Pons (tissue), 1 donor: ENCODE measurements around the gene TECPR2.
A peak's percentile ranks its signal among the peaks of the same experiment; 100 is the strongest.
"Not testable (repeated sequence)": the region's sequence is repeated elsewhere in the genome, so short reads cannot be mapped to it uniquely, and the experiment has no call there.

Source experiments
- DNase-seq: peaks from one replicate; pipeline ENCODE4 v3.0.0-alpha.2; 2016; ENCODE audit warnings: low spot score

The TECPR2 gene

GRCh38 chr14:102330806-102331205 lies 31.9 kb upstream of the TECPR2 start:
- no peak for DNase-seq

DNA sequence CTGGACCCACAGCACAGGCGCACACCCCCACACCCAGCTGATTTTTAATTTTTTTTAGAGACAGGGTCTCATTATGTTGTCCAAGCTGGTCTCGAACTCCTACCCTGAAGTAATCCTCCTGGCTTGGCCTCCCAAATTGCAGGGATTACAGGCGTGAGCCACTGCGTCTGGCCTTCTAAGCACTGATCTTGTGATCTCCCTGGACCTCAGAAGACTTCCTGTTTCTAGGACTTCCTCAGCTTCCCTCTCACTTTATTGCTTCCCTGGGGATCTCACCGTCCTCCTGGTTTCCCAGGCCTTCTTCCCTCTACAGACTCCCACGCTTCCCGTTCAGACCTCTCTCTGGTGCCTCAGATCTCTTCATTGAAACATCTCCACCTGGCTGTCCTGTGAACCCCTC lies 29.4 kb upstream of the TECPR2 start:
- no peak for DNase-seq

DNA sequence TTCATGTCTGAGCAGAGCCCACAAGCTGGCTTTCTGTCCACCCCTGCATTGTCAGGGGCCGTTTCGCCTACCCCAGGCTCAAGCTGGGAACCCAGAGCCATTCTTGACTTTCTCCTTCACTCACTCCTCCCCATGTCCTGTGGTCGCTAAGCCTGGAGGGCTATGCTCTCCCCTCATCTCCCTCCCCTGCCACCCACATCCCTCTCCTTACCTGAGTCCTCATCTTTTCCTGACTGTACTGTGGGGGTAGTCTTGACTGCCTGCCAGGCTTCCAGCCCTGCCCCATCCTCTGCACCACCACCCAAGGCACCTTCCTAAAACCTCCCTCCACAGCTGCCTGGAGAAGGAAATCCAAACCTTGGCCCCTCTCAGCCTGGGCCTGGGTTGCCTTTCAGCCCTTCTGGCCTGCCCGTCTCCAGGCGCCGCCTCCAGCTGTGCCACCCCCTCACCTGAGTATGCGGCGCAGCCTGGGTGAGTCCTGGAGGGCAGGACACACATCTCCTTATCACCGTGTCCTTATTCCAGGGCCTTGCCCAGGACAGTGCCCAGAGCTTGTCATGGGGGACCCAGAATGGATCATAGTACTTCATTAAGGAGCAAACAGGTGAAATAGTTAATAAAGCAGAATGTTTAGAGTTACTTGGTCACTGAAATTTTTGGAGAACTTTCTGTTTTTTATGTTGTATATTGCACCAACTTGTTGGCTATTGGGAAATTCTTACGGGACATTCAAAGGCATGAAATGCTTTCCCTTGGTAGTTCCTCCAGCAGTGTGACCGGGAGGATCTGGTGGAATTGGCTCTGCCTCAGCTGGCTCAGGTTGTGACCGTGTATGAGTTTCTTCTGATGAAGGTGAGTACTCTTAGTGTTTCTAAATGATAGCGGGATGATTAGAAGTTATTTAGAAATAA lies 28.7 kb upstream of the TECPR2 start:
- DNase-seq = no peak

- DNase-seq = no peak
Observed at GRCh38 chr14:102335163-102335562, 27.6 kb upstream of the TECPR2 start.

- no peak for DNase-seq
Observed at GRCh38 chr14:102338724-102339123, 24.0 kb upstream of the TECPR2 start.

DNA sequence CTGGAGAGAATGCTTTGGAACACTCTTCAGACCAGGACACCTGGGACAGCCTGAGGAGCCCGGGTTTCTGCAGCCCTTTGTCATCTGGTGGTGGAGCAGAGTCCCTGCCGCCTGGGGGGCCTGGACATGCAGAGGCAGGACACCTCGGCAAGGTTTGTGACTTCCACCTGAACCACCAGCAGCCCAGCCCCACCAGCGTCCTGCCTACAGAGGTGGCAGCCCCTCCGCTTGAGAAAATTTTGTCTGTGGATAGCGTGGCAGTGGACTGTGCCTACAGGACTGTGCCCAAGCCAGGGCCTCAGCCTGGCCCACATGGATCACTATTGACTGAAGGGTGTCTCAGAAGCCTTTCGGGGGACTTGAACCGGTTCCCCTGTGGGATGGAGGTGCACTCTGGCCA lies 21.2 kb upstream of the TECPR2 start:
- DNase-seq = no peak

DNA sequence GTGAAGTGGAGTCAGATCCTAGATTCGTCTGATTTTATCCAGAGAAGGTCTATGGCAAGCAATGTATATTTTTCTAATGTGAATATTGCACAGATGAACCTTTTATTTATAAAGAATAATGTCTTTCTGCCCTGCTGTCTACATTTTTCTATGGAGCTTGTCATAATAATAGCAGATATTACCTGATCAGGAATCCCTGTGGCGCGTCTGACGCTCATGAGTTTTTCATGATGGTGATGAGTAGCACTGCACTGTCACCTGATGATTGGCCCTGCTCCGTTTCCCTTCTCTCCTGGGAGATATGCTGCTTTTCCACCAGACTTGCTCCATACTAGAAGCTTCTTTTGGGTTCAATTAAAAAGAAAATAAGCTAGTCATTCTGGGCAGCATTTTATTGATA lies 20.5 kb upstream of the TECPR2 start:
- no peak for DNase-seq

- DNase-seq = no peak
Observed at GRCh38 chr14:102344084-102344483, 18.7 kb upstream of the TECPR2 start.

- DNase-seq = peak; percentile 97
Observed at GRCh38 chr14:102344485-102344884, 18.3 kb upstream of the TECPR2 start.

GRCh38 chr14:102345232-102345631 lies 17.5 kb upstream of the TECPR2 start:
- DNase-seq = no peak

DNA sequence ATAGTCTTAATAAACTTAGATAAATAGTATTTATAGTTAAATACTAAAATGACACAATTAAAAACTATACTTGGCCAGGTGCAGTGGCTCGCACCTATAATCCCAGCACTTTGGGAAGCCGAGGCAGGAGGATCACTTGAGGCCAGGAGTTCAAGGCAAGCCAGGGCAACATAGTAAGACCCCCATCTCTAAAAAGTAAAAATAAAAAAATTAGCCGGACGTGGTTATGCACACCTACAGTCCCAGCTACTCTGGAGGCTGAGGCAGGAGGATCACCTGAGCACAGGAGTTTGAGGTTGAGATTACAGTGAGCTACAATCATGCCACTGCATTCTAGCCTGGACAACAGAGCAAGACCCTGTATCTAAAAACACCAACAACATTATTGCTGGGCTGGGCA lies 16.1 kb upstream of the TECPR2 start:
- DNase-seq = no peak

DNA sequence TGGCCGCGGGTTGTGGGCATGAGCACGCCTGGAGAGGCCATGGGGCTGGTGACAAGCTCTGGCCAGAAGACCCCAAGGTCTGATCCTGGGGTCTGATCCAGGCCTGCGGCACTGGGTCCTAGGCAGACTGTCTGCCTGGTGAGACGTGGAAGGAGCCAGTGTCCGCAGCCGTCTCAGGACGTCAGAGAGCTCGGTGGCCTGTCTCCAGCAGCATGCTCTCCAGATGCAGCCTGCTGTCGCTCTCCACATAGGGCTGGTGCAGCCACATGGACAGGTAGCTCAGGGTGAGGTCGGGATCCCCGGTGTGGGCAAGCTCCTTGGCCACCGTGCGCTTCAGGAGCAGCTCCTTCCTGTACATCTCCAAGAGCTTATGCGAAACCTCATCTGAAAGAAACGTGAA lies 14.4 kb upstream of the TECPR2 start:
- DNase-seq = no peak

DNA sequence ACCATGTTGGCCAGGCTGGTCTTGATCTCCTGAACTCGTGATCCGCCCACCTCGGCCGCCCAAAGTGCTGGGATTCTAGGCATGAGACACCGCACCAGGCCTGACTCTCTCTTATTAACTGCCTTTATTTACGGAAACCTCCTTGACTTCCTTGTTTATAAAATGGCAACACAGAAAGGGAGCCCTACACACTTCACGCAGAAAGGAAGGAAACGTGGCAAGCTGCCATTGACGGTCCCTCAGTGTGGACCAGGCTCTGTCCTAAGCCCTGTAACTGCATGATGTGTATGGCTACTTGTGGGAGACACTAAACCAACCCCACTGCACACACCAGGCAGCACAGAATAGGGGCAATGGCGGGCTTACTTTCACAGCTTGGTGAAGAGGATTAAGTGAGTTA lies 11.7 kb upstream of the TECPR2 start:
- no peak for DNase-seq

DNA sequence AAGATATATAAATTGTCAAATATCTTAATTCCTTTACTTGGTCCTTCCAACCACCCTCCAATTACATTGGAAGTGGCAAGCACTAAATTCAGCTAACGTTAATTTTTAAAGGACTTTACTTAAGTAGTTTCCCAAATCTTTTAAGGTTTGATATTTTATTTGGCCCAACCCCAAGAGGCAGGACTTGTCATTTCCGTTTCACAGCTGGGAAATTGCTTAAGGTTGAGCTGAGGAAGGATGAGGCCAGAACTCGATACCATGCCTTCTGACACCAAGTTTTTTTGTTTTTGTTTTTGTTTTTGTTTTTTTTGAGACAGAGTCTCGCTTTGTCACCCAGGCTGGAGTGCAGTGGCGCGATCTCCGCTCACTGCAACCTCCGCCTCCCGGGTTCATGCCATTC lies 11.1 kb upstream of the TECPR2 start:
- DNase-seq = not testable (repeated sequence)

DNA sequence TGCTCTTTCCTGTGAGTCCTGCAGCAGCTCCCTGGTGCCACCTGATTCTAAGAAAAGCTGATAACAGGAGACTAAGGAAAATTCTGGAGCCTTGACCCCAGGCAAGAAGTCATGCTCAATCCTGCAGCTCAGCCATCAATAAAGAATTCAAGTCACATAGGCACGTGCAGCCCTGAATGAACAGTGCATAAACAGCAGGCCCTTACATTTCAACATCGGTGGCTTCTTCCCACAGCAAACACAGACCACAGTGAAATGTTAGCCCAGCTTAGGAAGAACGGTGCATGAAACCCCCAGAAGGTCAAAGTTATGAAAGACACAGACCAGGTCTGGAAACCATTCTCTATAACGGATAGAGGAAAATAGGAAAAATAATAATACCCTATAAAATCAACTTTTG lies 10.5 kb upstream of the TECPR2 start:
- peak; percentile 58 for DNase-seq

GRCh38 chr14:102353126-102353619 lies 9.6 kb upstream of the TECPR2 start:
- DNase-seq = no peak

GRCh38 chr14:102356280-102356679 lies 6.5 kb upstream of the TECPR2 start:
- no peak for DNase-seq

DNA sequence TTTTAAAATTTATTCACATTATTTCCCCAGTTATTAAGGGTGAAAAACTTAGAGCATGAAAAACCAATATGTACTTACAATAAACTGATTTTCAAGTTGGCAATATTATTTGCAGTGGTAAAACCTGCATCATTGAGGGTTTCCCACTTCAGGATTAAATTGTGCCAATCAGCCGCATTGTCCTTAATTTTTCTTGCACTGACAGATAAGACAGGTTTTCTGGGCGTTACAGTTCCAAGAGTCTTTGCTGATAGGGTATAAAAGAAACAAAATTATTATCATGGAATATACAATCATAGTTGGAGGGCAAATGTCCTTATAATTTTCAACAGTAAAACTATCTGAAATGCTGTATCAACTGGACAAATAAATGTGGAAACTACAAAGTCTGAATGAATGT lies 3.4 kb upstream of the TECPR2 start:
- no peak for DNase-seq

GRCh38 chr14:102360388-102360787 lies 2.4 kb upstream of the TECPR2 start:
- no peak for DNase-seq

- DNase-seq = peak; percentile 45
Observed at GRCh38 chr14:102362084-102362483, 657 bp upstream of the TECPR2 start.

DNA sequence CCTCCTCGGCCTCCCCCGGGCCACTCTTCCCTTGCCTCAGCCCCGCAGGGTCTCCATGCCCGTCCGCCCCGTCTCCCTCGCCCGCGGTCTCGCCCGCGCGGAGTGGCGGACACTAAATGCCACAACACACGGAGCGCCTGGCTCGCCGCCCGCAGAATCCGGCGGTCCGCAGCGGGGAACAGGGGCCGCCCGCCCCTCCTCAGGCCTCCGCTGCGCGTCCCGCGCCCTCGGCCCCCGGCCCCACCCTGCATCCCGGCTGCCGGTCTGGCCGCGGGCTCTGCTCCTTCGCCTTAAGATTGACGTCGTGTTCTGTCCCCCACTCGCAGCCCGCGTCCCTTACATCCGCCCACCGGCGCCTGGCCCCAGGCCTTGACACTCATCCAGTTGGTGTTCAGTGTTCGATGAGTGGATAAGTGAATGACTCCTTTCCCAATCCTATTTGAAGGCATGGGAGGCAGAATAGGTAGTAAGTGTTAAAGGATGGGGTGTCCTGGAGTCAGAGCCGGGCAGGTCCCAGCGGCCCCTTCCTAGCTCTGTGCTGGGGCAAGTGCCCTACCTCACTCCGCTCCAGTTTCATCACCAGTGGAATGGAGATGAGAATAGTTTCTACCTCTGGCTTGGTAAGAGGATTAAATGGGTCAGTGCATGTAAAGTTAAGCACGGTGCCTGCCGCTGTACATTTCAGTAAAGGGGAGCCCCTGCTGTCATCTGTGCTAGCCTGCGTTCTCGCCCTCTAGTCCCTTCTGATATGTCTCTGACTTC lies 622 bp downstream of the TECPR2 start:
- DNase-seq = peak; percentile 57

DNA sequence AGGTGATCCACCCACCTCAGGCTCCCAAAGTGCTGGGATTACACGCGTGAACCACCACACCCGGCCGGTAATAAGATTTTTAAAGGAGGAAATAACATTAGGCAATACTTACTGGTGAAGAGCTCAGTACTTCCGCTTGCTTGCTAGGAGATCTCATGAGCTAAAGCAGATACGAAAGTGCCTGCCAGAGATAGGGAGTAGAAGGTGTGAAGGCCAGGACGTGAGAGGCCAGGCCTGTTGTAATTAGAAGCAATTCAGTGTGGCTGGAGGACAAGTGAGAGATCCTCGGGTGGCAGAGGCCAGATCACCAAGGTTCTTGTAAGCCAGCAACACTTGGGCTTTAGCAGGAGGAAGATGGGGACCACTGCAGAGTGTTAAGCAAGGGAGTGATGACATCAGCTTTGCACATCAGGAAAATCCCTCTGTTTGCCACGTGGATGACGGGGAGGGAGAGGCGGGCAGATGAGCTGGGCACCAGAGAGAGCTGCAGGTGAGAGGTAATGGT lies 7.6 kb downstream of the TECPR2 start:
- peak; percentile 54 for DNase-seq

- no peak for DNase-seq
Observed at GRCh38 chr14:102371361-102371760, 8.6 kb downstream of the TECPR2 start.
